Hepatocyte (in vitro differentiated cells): ENCODE results near the gene OBSL1.

Source experiments
- EZH2 ChIP-seq: fragments of 200-600 bp; sonication (generic); IDR thresholded peaks from 2 replicates; pipeline ENCODE4 v1.6.1; 2016; ENCODE audit warnings: antibody characterized with exemption, mild to moderate bottlenecking, borderline replicate concordance
- TF ChIP-seq, protein P1 (sequence below): fragments of 200-600 bp; sonication (generic); IDR thresholded peaks from 2 replicates; pipeline ENCODE4 v1.5.1; 2016; ENCODE audit warnings: antibody characterized with exemption, mild to moderate bottlenecking; ENCODE audit not compliant: poor library complexity

DNA sequence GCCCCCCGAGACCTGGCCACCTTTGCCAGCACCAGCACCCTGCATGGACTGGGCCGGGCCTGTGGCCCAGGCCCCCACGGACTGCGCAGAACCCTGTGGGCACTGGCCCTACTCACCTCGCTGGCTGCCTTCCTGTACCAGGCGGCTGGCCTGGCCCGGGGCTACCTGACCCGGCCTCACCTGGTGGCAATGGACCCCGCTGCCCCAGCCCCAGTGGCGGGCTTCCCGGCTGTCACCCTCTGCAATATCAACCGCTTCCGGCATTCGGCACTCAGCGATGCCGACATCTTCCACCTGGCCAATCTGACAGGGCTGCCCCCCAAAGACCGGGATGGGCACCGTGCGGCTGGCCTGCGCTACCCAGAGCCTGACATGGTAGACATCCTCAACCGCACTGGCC lies 56.5 kb downstream of the OBSL1 start:
- TF ChIP-seq, protein P1, sequence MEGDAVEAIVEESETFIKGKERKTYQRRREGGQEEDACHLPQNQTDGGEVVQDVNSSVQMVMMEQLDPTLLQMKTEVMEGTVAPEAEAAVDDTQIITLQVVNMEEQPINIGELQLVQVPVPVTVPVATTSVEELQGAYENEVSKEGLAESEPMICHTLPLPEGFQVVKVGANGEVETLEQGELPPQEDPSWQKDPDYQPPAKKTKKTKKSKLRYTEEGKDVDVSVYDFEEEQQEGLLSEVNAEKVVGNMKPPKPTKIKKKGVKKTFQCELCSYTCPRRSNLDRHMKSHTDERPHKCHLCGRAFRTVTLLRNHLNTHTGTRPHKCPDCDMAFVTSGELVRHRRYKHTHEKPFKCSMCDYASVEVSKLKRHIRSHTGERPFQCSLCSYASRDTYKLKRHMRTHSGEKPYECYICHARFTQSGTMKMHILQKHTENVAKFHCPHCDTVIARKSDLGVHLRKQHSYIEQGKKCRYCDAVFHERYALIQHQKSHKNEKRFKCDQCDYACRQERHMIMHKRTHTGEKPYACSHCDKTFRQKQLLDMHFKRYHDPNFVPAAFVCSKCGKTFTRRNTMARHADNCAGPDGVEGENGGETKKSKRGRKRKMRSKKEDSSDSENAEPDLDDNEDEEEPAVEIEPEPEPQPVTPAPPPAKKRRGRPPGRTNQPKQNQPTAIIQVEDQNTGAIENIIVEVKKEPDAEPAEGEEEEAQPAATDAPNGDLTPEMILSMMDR: no peak
- no peak for TF ChIP-seq EZH2
